Measurements from ENCODE around the gene HPSE. TPM values are rescaled to one million over a fixed set of nuclear protein-coding genes. Genes with fewer than 3 reads are reported as not detected.

HPSE gene
- total and polyA plus RNA-seq, 2 of the 13 experiments (the other 11 are each of a cell fraction or from before 2014, with no cell fraction given) = not detected

- TF ChIP-seq HMGXB3 (CRISPR knock-in tag; IDR thresholded peaks at IDR 0.05; ENCODE audit: borderline replicate concordance) = peak; percentile 70; the same call in 1 of the 2 replicates
- TF ChIP-seq FOXO1 (CRISPR knock-in tag; IDR thresholded peaks at IDR 0.05) = peak; percentile 14; the same call in 1 of the 2 replicates
- peak; percentile 86 for TF ChIP-seq RNF2 (conservative IDR thresholded peaks at IDR 0.05; ENCODE audit: low read depth)
- TF ChIP-seq ZNF782 (CRISPR knock-in tag; IDR thresholded peaks at IDR 0.05; ENCODE audit: borderline replicate concordance) = peak; percentile 91
- TF ChIP-seq ZNF496 (CRISPR knock-in tag; IDR thresholded peaks at IDR 0.05; ENCODE audit: insufficient replicate concordance) = no peak
- no peak for TF ChIP-seq MLLT10 (CRISPR knock-in tag; IDR thresholded peaks at IDR 0.05)
- 0 out of 2 replicates have a peak, but pooled peaks have one; percentile 16 for TF ChIP-seq TEAD2 (CRISPR knock-in tag; IDR thresholded peaks at IDR 0.05)
- TF ChIP-seq ZNF224 (CRISPR knock-in tag; IDR thresholded peaks at IDR 0.05) = no peak
- no peak for TF ChIP-seq FOXC1 (CRISPR knock-in tag; IDR thresholded peaks at IDR 0.05; ENCODE audit: borderline replicate concordance)
- TF ChIP-seq BRD4 (CRISPR knock-in tag; IDR thresholded peaks at IDR 0.05) = peak; percentile 65; the same call in 1 of the 2 replicates
- TF ChIP-seq ZSCAN22 (CRISPR knock-in tag; IDR thresholded peaks at IDR 0.05) = peak; percentile 52; the same call in 1 of the 2 replicates
- TF ChIP-seq FOXJ3 (CRISPR knock-in tag; IDR thresholded peaks at IDR 0.05; ENCODE audit: borderline replicate concordance) = no peak
- no peak for TF ChIP-seq ATRX (CRISPR knock-in tag; IDR thresholded peaks at IDR 0.05; ENCODE audit: borderline replicate concordance)
- TF ChIP-seq KAT7 (CRISPR knock-in tag; IDR thresholded peaks at IDR 0.05; ENCODE audit: borderline replicate concordance) = no peak
- no peak for TF ChIP-seq PCBP2 (optimal IDR thresholded peaks at IDR 0.05; ENCODE audit: low read depth, low read length, poor library complexity, severe bottlenecking)
- TF ChIP-seq NFIC (IDR thresholded peaks at IDR 0.05; ENCODE audit: low read length) = no peak
- no peak for TF ChIP-seq ZMAT5 (CRISPR knock-in tag; IDR thresholded peaks at IDR 0.05; ENCODE audit: borderline replicate concordance, low read depth)
- no peak for TF ChIP-seq PTBP1 (IDR thresholded peaks at IDR 0.05; ENCODE audit: low read depth, low read length, poor library complexity, severe bottlenecking)
- no peak for TF ChIP-seq ZNF552 (CRISPR knock-in tag; IDR thresholded peaks at IDR 0.05; ENCODE audit: borderline replicate concordance)
- TF ChIP-seq ZNF549 (CRISPR knock-in tag; IDR thresholded peaks at IDR 0.05) = no peak
- no peak; the same call in 1 of the 2 replicates for TF ChIP-seq BHLHE40 (IDR thresholded peaks at IDR 0.05; ENCODE audit: low read length)
- TF ChIP-seq POLR2AphosphoS2 (IDR thresholded peaks at IDR 0.05; ENCODE audit: low read depth, low read length) = no peak
- peak; percentile 97 for TF ChIP-seq SAP130 (CRISPR knock-in tag; IDR thresholded peaks at IDR 0.05; ENCODE audit: low read depth)
Measured at GRCh38 chr4:83284193-83285054, 50.2 kb downstream of the HPSE start, which contains the start of gene COQ2 (continued).

Measured in HepG2 (cell line).